HG03457 (cell line): ENCODE measurements around the gene TMEM115.

Experiments
- ATAC-seq: cut with Tn5 transposase; IDR thresholded peaks from one replicate; pipeline ENCODE4 v1.9.1; 2021; ENCODE audit warnings: moderate number of reproducible peaks; ENCODE audit not compliant: unreplicated experiment

Gene TMEM115

DNA sequence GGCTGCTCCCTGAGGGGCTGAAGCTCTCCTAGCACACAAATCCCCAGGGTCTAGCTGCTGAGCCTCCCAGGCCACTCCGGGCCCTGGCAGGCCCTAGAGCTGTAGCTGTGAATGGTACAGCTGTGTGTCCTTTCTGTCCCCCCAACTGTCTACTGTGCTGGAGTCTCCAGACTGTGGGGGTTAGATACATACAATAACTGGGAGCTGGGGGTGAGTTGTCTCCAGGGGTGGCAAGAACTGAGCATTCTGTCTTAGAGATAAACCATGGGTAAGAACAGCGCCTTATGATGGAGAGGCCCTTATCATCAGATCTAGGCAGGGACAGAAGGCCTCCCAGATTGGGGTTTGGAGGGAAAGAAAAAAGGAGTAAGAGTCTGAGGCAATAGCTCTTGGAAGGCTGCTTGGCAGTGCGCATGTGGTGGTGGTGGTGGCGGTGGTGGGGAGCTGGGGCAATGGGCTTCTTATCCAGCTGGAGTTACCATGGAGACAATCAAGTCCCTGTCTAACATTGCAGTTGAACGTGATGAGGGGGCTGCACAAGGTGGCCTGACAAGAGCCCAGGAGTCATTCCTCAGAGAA is 5.0 kb downstream of the TMEM115 start:
- ATAC-seq = no peak

DNA sequence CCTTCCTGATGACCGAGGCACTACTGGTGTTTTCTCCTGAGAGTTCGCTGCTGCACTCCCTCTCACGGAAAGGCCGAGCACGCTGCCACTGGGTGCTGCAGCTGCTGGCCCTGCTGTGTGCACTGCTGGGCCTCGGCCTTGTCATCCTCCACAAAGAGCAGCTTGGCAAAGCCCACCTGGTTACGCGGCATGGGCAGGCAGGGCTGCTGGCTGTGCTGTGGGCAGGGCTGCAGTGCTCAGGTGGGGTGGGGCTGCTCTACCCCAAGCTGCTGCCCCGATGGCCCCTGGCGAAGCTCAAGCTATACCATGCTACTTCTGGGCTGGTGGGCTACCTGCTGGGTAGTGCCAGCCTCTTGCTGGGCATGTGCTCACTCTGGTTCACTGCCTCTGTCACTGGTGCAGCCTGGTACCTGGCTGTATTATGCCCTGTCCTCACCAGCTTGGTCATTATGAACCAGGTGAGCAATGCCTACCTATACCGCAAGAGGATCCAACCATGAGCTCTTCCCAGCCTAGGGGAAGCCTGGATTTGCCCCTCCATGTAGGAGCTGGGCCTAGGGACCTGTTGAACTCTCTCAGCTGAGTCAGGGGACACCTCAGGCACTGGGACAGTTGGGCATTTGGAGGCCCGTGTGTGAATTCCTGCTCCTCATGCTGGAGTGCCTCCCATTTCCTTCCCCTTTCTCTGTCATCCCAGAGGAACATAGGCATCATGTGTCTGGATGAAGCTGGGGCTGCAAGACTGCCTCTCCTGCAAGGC is 5.9 kb downstream of the TMEM115 start:
- ATAC-seq = no peak

DNA sequence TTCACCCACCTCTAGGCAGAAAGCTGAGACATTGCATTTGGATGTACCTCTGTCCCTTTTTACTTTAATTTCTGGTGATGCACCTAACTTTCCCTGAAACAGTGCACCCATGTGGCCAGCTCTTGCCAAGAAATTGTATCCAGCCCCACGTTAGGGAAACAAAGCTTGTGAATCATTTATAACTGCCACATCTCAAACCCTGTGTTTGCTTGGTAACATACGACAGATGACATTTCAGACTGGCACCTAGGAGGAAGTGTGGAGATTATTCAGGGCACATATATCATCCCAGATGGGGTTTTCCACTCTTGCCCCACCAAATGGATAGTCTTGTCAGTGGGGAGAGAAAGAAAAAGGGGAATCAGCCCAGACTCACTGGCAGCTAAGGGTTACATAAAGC is 6.5 kb downstream of the TMEM115 start:
- ATAC-seq = no peak

DNA sequence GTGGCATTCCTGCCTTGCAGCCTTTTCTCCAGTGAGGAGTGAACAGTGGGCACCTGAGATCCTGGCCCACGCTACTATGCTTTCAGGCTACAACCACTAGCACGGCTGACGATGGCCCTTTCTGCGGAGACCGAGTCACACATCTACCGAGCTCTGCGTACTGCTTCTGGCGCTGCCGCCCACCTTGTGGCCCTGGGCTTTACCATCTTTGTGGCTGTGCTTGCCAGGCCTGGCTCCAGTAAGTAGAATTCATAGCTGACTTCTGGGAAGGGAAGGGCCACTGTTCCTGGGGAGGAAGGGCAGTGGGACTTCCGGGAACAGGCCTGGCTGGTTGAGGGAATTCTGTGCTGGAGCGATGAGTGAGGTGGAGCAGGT is 8.0 kb downstream of the TMEM115 start:
- no peak for ATAC-seq

- ATAC-seq = peak; percentile 68
Measured at GRCh38 chr3:50350527-50351322, 8.6 kb downstream of the TMEM115 start, which contains the start of the genes CYB561D2 and NPRL2. TSS of gene CYB561D2 (plus strand) at chr3:50350862. CDS start at chr3:50351434, 572 bp downstream. TSS of gene NPRL2 (minus strand) at chr3:50350775. CDS start at chr3:50350652, 123 bp downstream.

DNA sequence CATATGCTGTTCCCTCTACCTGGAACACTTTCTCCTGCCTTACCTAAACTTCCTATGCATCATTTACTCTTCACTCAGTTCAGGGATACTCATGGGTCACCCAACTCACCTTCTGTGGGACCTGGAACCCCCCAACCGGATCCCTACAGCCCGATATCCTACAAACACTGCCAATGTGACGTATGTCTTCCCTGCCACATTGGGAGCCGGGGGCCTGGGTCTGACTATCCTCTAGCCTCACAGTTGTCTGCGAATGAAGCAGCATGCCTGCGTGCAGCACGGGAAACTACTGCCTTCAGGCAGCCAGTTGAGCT is 9.2 kb downstream of the TMEM115 start:
- no peak for ATAC-seq

GRCh38 chr3:50347187-50347813 is 12.0 kb downstream of the TMEM115 start:
- no peak for ATAC-seq

DNA sequence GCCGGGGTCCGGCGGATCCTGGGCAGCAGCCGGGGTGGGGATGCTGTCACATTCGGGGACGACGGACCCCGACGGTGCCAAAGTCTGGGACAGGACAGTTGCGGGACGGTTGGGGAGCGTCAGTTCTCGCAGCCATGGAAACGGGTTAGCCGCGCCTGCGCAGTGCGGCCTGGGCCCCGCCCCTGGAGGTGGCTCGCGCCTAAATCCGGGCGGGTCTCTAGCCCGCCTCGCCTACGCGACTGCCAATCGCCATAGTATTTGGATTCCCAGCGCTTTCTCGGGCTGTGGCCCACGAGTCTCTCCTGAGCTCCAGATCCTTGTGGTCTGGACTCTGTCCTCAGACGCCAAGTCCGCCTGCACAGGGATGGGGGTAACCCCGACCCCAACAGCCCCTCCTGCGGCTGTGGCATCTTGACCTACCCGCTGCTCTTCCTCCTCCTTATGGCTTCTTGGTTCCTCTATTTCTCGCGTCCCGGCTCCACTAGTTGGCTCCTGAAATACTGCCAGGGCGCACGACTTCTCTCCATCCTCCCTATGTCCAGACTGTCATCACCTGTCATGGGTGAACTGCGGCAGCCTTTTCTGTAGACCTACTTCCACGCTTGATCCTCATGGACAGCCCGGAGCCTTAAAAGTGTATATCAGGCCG is 13.6 kb downstream of the TMEM115 start, which contains the start of gene ZMYND10:
Gene ZMYND10 (minus strand): TSS at position 147 of the 649 bp plus-strand sequence. CDS start 153 bp downstream, outside the sequence.
- ATAC-seq = no peak

GRCh38 chr3:50345008-50345407 is 14.3 kb downstream of the TMEM115 start:
- no peak for ATAC-seq

DNA sequence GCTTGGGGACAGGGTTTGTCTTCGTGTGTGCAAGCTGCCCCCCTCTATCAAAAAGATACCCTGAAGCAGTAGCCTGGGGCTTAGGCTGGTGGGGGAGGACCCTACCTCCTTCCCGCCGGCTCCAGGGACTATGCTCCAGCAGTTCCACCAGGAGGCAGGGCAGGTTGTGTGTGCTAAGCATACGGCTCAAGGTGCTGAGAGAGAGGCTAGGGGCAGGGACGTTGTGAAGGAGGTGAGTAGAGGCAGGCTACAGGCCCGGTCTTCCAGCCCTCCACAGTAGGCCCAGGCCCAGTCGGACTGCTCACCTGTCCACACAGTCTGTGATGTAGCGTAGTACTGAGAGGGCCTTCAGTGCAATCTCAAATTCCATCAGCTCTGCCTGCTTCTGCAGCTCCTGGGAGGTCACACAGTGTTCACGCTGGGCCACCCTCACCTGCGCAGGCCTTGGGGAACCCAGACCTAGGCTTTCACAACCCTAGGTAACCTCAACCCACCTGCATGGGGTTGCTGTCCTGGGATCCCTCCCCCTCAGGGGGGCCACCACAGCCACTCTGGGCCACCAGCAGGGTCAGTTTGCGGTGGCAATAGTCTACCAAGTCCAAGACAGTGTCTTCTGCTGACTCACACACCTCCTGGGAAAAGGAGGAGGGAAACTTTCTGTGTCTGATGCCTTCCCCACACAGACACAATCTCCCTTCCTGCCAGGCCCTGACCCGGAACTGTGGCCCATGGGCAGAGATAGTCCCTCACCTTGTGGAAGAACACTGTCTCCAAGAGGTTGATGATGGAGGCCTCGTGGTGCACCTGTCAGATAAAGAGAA is 16.3 kb downstream of the TMEM115 start:
- no peak for ATAC-seq

DNA sequence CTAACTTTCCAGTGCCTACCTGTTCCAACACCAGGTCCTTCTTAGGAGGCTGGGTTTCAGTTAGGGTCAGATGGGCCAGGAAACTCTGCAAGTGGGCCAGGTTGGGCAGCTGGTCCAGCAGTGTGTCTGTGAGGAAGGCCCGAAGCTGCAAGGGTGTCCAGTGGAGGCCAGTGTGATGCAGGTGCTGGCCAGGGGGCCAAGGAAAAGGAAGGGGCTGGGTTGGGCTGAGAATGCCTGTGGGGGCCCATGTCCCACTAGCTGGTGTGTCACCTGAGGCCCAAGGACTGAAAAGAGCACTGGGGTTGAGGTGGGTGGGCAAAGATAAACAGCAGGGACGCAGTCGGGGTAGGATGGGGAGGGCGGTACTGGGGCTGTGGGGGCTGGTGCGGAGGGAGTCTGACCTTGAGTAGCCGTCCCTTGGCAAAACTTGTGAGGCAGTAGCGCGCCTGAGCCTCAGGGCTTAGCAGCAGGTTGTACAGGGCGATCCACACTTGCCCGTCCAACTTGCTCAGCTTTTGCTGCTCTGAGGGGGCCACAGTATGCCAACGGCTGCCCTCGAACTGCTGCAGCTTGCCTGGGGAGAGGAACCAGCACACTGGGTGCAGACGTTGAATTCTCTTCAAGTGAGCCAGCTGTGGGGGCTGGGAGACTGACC is 17.2 kb downstream of the TMEM115 start:
- ATAC-seq = no peak

DNA sequence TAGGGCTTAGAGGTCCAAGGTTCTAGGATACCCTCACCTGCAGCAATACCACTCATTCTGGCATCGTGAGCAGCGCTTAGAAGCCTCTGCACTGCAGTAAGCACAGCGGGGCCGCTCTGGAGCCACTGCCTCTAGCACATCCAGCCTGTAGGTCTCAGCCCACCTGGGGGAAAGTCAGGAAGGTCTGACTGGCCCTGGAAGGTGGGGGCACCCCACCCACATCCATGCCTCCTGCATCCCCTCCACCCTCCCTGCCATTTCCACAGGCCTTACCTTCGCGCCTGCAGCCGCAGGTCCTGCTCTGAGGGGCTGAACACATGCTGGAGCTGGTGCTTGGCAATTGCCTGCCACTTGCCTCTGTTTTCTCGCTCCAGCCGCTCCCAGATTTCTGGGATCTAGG is 17.8 kb downstream of the TMEM115 start:
- ATAC-seq = no peak

DNA sequence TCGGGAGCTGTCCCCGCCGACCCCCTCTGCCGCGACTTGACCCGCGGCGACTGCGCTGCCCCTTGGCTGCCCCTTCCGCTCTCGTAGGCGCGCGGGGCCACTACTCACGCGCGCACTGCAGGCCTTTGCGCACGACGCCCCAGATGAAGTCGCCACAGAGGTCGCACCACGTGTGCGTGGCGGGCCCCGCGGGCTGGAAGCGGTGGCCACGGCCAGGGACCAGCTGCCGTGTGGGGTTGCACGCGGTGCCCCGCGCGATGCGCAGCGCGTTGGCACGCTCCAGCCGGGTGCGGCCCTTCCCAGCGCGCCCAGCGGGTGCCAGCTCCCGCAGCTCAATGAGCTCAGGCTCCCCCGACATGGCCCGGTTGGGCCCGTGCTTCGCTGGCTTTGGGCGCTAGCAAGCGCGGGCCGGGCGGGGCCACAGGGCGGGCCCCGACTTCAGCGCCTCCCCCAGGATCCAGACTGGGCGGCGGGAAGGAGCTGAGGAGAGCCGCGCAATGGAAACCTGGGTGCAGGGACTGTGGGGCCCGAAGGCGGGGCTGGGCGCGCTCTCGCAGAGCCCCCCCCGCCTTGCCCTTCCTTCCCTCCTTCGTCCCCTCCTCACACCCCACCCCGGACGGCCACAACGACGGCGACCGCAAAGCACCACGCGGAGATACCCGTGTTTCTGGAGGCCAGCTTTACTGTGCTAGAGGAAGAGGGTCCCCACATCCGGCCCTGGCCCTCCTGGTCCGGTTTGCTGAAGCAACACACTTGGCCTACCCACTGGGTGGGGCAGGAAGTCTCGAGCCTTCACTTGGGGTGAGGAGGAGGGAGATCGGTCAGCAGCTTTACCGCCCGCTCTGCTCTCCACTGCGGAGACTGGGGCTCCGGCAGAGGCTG is 18.6 kb downstream of the TMEM115 start, which contains the start of gene RASSF1:
Gene RASSF1 (minus strand): TSS at position 389 of the 882 bp plus-strand sequence. CDS start 31 bp downstream, at position 358.
- no peak for ATAC-seq

DNA sequence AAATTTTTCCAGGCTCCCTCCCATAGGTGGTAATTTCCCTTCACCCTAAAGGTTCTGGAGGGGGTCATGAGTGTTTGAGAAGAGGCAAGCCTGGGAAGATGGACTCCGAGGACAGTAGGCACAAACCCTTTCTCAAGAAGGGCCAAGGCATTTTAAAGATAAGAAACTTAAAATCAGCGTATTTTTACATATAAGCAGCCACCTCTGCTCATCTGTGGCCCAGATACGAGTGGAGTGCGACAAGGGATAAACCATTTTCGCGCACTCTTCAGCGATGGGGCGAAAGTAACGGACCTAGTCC is 19.2 kb downstream of the TMEM115 start:
- no peak for ATAC-seq

- ATAC-seq = no peak
Measured at GRCh38 chr3:50339485-50340146, 19.7 kb downstream of the TMEM115 start.

GRCh38 chr3:50338965-50339364 is 20.4 kb downstream of the TMEM115 start:
- no peak for ATAC-seq

DNA sequence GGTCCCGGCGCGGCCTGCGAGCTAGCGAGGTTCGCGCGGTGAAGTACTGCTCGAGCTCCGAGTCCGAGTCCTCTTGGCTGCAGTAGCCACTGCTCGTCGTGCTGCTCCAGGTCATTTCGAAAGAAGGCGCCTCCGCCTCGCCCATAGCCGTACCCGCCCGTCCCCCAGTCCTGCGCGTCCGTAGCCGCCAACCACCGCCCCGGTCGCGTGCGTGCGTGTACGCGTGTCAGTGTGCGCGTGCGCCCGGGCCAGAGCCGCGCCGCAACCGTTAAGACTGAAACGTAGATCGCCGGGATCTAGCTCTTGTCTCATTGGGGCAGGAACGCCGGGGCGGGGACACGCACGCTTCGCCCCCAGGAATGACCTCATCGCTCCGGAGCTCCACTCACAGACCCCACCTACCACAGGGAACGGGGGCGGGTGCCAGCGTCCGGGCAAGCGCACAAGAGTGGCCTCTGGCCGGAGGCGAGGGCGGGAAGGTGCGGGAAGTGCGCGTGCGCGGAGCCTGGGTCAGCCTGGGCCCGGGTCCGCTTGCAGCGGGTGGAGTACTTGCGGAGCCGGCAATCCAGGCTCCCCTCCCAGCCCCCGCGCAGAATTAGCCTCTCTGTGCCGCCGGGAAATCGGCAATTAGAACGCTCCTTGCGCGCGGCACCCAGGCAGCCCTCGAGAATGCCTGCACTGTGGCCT is 22.0 kb downstream of the TMEM115 start:
- ATAC-seq = peak; percentile 48
